ENCODE data around the gene ZRSR2.
A peak's percentile ranks its signal among the peaks of the same experiment; 100 is the strongest.

Gene ZRSR2

GRCh38 chrX:15854080-15854655, 63.9 kb downstream of the ZRSR2 start:
- DNase-seq = no peak

- peak; percentile 51 for DNase-seq
These were observed 64.7 kb downstream of the ZRSR2 start, which contains the start of gene AP1S2 for GRCh38 chrX:15854712-15855567. AP1S2 (minus strand) TSS chrX:15854813; CDS start chrX:15852524, 2,289 bp downstream.

GRCh38 chrX:15855568-15856221, 65.4 kb downstream of the ZRSR2 start:
- DNase-seq = no peak

DNA sequence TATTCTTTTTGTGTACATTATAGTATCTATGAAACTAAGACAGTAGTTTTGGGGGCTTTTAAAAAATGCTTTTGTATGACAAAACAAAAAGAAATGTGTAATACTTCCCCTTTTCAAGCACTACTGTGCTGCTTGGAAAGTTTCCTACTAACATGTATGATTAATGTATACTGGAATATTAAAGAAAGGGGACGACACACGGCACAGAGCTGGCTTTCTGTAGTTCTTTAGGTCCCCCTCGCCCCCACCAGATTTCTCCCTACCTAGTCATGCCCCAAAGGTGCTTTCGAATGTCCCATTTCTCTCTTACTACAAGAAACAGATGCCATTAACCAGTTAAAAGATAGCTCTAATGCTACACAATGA, 65.9 kb downstream of the ZRSR2 start:
- no peak for DNase-seq

DNA sequence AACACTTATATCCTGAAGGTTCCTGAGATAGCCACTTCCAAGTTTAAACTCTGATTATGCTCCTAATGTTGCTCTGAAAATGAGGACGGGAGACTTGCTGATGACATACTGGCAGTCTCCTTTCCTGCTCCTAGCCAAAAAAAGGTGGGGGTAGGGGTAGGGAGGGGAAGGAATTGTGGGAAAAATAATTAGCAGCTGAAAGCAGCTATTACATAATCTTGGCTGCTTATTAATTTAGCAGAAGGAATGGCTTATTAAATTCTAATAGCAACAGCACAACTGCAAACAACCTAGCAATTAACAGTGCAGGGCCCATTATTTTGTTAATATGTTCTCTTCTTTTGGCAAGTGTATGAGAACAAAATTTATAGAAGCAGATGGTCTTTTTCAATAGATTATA, 66.4 kb downstream of the ZRSR2 start:
- DNase-seq = no peak

DNA sequence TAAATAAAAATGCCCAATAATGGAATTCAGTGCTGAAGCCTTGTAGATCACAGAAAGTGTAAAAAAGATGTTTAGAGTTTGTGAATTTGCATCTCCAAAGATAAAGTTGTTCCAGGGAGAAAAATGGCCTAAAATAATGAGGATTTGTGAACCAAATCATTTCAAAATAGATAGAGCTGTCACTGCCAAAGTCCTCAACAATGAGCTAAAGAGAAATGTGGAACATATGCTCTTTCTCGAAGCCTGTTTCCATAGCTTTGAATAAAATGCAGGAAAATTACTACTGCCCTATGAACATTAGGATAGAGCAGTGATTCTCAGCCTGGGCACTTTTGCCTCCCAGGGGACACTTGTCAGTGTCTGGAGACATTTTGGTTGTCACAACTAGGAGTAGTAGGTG, 67.8 kb downstream of the ZRSR2 start:
- DNase-seq = peak; percentile 13

GRCh38 chrX:15860921-15861320, 70.6 kb downstream of the ZRSR2 start:
- no peak for DNase-seq

- DNase-seq = no peak
These were observed 73.7 kb downstream of the ZRSR2 start for GRCh38 chrX:15864023-15864422.

- DNase-seq = no peak
These were observed 74.3 kb downstream of the ZRSR2 start for GRCh38 chrX:15864629-15865028.

DNA sequence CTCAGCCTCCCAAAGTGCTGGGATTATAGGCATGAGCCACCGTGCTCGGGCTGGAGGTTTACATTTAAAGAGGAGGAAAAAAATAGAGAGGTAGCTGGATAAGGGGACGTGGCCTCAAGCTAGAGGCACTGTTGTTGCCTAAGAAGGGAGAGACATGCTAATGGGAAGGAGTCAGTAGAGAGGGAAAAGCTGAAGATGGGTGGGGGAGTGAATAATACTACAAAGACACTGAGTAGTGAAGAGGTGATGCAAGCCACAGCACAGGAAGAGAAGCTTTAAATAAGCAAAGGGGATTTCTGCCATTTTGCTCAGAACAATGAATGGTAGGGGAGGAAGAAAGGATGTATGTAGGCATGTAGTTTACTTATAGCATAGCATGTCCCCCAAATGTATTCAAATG, 75.9 kb downstream of the ZRSR2 start:
- no peak for DNase-seq

DNA sequence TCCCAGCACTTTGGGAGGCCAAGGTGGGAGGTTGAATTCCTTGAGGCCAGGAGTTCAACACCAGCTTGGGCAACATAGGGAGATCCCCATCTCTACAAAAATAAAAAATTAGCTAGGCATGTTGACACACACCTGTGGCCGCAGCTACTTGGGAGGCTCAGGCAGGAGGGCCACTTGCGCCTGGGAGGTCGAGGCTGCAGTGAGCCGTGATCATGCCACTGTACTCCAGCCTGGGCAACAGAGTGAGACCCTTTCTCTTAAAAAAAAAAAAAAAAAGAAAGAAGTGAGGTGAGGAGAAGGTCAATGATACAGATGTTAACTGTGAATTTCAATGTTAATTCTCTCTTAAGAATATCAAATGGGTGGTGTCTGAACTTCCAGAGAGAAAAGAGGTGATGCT, 79.4 kb downstream of the ZRSR2 start:
- DNase-seq = no peak

GRCh38 chrX:15870310-15870709, 80.0 kb downstream of the ZRSR2 start:
- DNase-seq = no peak

Measured in NCI-H1694 (cell line).